ENCODE results near the gene NUDT14.

The NUDT14 gene

GRCh38 chr14:105195051-105195450 lies 13.9 kb upstream of the NUDT14 start (continued):
- TF ChIP-seq ZNF555 (tag by site-specific recombination; conservative IDR thresholded peaks at IDR 0.05) (no peak), ZNF148 (tag by site-specific recombination; IDR thresholded peaks at IDR 0.05; ENCODE audit: borderline replicate concordance) (no peak), MEIS1 (CRISPR knock-in tag; IDR thresholded peaks at IDR 0.05; ENCODE audit: borderline replicate concordance) (no peak), GFI1B (tag by site-specific recombination; IDR thresholded peaks at IDR 0.05) (no peak), HOXA7 (CRISPR knock-in tag; IDR thresholded peaks at IDR 0.05; ENCODE audit: borderline replicate concordance) (no peak), ZNF138 (tag by site-specific recombination; IDR thresholded peaks at IDR 0.05; ENCODE audit: borderline replicate concordance) (no peak), SP2 (tag by site-specific recombination; IDR thresholded peaks at IDR 0.05) (no peak)

GRCh38 chr14:105193916-105194782 lies 13.0 kb upstream of the NUDT14 start:
- TF ChIP-seq ZNF335 (tag by site-specific recombination; conservative IDR thresholded peaks at IDR 0.05) (peak; percentile 65), ZNF624 (tag by site-specific recombination; IDR thresholded peaks at IDR 0.05) (0 out of 2 replicates have a peak, but pooled peaks have one; percentile 9), EGR2 (tag by site-specific recombination; IDR thresholded peaks at IDR 0.05; ENCODE audit: low read depth) (0 out of 2 replicates have a peak, but pooled peaks have one; percentile 4), ZNF341 (tag by site-specific recombination; IDR thresholded peaks at IDR 0.05; ENCODE audit: low read depth) (peak; percentile 80), PRDM10 (tag by site-specific recombination; IDR thresholded peaks at IDR 0.05) (peak; percentile 54), GLIS2 (tag by site-specific recombination; IDR thresholded peaks at IDR 0.05) (peak; percentile 42; the same call in 1 of the 2 replicates), ZNF354C (tag by site-specific recombination; IDR thresholded peaks at IDR 0.05; ENCODE audit: borderline replicate concordance, low read depth) (no peak), ZNF423 (tag by site-specific recombination; IDR thresholded peaks at IDR 0.05) (no peak), ZFHX2 (tag by site-specific recombination; conservative IDR thresholded peaks at IDR 0.05) (peak; percentile 45), ZNF138 (tag by site-specific recombination; IDR thresholded peaks at IDR 0.05; ENCODE audit: borderline replicate concordance) (no peak)
- TF ChIP-seq, protein P1, sequence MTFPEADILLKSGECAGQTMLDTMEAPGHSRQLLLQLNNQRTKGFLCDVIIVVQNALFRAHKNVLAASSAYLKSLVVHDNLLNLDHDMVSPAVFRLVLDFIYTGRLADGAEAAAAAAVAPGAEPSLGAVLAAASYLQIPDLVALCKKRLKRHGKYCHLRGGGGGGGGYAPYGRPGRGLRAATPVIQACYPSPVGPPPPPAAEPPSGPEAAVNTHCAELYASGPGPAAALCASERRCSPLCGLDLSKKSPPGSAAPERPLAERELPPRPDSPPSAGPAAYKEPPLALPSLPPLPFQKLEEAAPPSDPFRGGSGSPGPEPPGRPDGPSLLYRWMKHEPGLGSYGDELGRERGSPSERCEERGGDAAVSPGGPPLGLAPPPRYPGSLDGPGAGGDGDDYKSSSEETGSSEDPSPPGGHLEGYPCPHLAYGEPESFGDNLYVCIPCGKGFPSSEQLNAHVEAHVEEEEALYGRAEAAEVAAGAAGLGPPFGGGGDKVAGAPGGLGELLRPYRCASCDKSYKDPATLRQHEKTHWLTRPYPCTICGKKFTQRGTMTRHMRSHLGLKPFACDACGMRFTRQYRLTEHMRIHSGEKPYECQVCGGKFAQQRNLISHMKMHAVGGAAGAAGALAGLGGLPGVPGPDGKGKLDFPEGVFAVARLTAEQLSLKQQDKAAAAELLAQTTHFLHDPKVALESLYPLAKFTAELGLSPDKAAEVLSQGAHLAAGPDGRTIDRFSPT (tag by site-specific recombination; IDR thresholded peaks at IDR 0.05): 0 out of 2 replicates have a peak, but pooled peaks have one; percentile 35
- TF ChIP-seq, protein P2, sequence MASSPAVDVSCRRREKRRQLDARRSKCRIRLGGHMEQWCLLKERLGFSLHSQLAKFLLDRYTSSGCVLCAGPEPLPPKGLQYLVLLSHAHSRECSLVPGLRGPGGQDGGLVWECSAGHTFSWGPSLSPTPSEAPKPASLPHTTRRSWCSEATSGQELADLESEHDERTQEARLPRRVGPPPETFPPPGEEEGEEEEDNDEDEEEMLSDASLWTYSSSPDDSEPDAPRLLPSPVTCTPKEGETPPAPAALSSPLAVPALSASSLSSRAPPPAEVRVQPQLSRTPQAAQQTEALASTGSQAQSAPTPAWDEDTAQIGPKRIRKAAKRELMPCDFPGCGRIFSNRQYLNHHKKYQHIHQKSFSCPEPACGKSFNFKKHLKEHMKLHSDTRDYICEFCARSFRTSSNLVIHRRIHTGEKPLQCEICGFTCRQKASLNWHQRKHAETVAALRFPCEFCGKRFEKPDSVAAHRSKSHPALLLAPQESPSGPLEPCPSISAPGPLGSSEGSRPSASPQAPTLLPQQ (tag by site-specific recombination; IDR thresholded peaks at IDR 0.05): peak; percentile 63
- POLR2A ChIA-PET: no interaction called here
- Histone ChIP-seq H3K4me3 (ENCODE audit: low read depth, low read length) (no peak overlapping the region), H3K4me1 (ENCODE audit: control insufficient read depth, insufficient read depth, low read length) (no peaks in the 10 kb centered on the region), H3K27ac (ENCODE audit: extremely low read depth, low read depth, low read length) (no peak overlapping the region), H3K9me3 (ENCODE audit: control insufficient read depth, insufficient read depth, low read depth, low read length) (no peaks in the 10 kb centered on the region), H3K36me3 (ENCODE audit: control insufficient read depth in 2 of 2, insufficient read depth in 1 of 2, low read length in 2 of 2) (no peaks in the 10 kb centered on the region)
- CTCF ChIA-PET: interaction anchor here (0.6 to 1.1 kb wide), 2 partner anchors 18 to 103 kb away, joined by 3 read pairs; no protein-coding TSS in a partner anchor

Measured in HEK293 (cell line).